ENCODE results near the gene KCNQ1.

KCNQ1 gene

DNA sequence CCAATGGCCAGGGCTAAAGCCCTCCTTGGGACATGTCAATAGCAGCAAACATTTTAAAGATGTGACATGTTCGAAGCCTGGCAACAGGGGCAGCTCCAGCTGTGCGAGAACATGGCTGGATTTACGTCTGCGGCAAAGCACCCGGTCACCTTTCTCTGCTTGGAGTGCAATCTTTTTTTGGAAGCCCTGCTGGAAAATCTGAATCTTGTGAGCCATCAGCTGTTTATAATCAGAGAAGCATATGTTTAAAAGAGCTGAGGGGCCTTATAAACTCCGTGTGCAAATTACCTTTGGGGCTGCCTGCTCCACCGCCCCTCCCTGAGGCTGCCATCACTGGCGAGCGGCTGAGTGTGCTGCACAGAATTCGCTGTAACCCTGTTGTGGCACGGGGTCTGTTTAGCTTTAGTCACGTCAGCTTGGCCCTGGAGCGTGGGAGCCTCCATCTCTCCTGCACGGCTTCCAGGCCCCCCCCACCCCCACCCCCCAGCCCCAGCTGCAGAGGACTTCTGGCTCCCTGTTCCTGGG, 264.0 kb downstream of the KCNQ1 start:
- Histone ChIP-seq H3K36me3 (ENCODE audit: low read depth) (no peaks in the 10 kb centered on the region), H3K4me3 (ENCODE audit: severe bottlenecking) (no peak overlapping the region), H3K4me1 (ENCODE audit: insufficient read depth, poor library complexity, severe bottlenecking) (no peaks in the 10 kb centered on the region), H3K27ac (ENCODE audit: poor library complexity, severe bottlenecking) (no peak overlapping the region), H3K27me3 (ENCODE audit: insufficient read depth, poor library complexity, severe bottlenecking) (no peaks in the 10 kb centered on the region), H3K9me3 (ENCODE audit: severe bottlenecking) (no peaks in the 10 kb centered on the region)
- TF ChIP-seq, protein P1, sequence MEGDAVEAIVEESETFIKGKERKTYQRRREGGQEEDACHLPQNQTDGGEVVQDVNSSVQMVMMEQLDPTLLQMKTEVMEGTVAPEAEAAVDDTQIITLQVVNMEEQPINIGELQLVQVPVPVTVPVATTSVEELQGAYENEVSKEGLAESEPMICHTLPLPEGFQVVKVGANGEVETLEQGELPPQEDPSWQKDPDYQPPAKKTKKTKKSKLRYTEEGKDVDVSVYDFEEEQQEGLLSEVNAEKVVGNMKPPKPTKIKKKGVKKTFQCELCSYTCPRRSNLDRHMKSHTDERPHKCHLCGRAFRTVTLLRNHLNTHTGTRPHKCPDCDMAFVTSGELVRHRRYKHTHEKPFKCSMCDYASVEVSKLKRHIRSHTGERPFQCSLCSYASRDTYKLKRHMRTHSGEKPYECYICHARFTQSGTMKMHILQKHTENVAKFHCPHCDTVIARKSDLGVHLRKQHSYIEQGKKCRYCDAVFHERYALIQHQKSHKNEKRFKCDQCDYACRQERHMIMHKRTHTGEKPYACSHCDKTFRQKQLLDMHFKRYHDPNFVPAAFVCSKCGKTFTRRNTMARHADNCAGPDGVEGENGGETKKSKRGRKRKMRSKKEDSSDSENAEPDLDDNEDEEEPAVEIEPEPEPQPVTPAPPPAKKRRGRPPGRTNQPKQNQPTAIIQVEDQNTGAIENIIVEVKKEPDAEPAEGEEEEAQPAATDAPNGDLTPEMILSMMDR (IDR thresholded peaks at IDR 0.05; ENCODE audit: poor library complexity, severe bottlenecking): no peak
- ATAC-seq (ENCODE audit: low read depth): no peak
- no peak for DNase-seq (ENCODE audit: low spot score)

DNA sequence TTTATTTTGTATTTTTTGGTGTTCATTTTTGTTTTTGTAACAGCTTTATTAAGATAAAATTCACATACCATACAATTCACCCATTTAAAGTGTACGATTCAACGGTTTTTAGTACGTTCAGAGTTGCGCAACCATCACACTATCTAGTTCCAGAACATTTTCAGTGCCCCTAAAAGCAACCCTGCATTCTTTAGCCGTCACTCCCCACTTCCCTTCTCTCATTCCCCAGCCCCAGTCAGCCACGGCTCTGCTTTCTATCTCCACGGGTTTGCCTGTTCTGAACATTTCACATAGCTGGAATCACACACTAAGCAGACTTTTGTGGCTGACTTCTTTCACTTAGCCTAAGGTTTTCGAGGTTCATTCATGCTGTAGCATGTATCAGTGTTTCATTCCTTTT, 264.6 kb downstream of the KCNQ1 start:
- no peak overlapping the region for H3K4me3 ChIP-seq (ENCODE audit: severe bottlenecking)
- H3K36me3 ChIP-seq (ENCODE audit: low read depth): no peaks in the 10 kb centered on the region
- H3K27ac ChIP-seq (ENCODE audit: poor library complexity, severe bottlenecking): no peak overlapping the region
- H3K27me3 ChIP-seq (ENCODE audit: insufficient read depth, poor library complexity, severe bottlenecking): no peaks in the 10 kb centered on the region
- TF ChIP-seq, protein P1 (IDR thresholded peaks at IDR 0.05; ENCODE audit: poor library complexity, severe bottlenecking): no peak
- H3K9me3 ChIP-seq (ENCODE audit: severe bottlenecking): no peaks in the 10 kb centered on the region
- no peak for ATAC-seq (ENCODE audit: low read depth)
- H3K4me1 ChIP-seq (ENCODE audit: insufficient read depth, poor library complexity, severe bottlenecking): no peaks in the 10 kb centered on the region
- no peak for DNase-seq (ENCODE audit: low spot score)

DNA sequence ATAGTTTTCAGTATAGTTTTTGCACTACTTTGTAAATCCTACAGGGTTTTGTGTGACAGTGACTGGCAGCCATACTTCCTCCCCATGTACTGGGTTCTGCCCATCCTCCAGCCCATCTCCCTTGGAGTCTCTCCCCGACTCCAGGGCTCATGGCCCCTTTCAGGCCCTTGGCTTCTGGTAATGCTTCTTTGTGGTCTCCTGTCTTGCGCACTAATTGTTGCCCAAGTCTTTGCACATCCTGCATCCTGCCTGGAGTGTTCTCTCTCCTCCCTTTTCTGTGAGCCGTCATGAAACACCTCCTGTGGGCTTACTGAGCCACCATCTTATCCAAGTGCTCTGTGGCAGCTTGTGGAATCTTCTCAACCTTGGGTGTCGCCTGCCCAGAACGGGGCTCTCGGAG, 266.4 kb downstream of the KCNQ1 start:
- Histone ChIP-seq H3K27ac (ENCODE audit: poor library complexity, severe bottlenecking) (no peak overlapping the region), H3K4me1 (ENCODE audit: insufficient read depth, poor library complexity, severe bottlenecking) (no peaks in the 10 kb centered on the region), H3K36me3 (ENCODE audit: low read depth) (no peaks in the 10 kb centered on the region), H3K4me3 (ENCODE audit: severe bottlenecking) (no peak overlapping the region), H3K27me3 (ENCODE audit: insufficient read depth, poor library complexity, severe bottlenecking) (no peaks in the 10 kb centered on the region), H3K9me3 (ENCODE audit: severe bottlenecking) (no peaks in the 10 kb centered on the region)
- DNase-seq (ENCODE audit: low spot score) (no peak), ATAC-seq (ENCODE audit: low read depth) (no peak)
- TF ChIP-seq, protein P1 (IDR thresholded peaks at IDR 0.05; ENCODE audit: poor library complexity, severe bottlenecking): no peak

DNA sequence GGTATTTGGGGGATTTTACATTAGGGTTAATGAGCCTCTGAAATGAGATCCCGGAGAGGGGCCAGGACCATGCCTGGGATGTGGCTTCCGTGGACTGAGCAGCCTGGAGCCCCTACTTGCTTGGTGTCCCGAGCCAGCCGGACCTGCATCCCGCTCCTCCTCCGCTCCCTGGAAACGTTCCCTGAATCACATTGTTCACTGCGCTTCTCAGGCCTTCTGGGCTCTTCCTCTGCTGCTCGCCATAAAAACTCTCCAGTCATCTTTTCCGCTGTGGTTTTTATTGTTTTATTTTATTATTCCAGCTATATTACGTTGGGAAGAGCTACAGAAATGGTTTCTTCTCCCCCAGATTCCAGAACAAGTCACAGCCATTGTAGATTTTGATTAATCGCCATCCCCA, 268.3 kb downstream of the KCNQ1 start:
- Histone ChIP-seq H3K36me3 (ENCODE audit: low read depth) (no peaks in the 10 kb centered on the region), H3K4me1 (ENCODE audit: insufficient read depth, poor library complexity, severe bottlenecking) (no peaks in the 10 kb centered on the region), H3K4me3 (ENCODE audit: severe bottlenecking) (no peak overlapping the region), H3K9me3 (ENCODE audit: severe bottlenecking) (no peaks in the 10 kb centered on the region), H3K27me3 (ENCODE audit: insufficient read depth, poor library complexity, severe bottlenecking) (no peaks in the 10 kb centered on the region), H3K27ac (ENCODE audit: poor library complexity, severe bottlenecking) (no peak overlapping the region)
- DNase-seq (ENCODE audit: low spot score): no peak
- TF ChIP-seq, protein P1 (IDR thresholded peaks at IDR 0.05; ENCODE audit: poor library complexity, severe bottlenecking): no peak
- ATAC-seq (ENCODE audit: low read depth): no peak

DNA sequence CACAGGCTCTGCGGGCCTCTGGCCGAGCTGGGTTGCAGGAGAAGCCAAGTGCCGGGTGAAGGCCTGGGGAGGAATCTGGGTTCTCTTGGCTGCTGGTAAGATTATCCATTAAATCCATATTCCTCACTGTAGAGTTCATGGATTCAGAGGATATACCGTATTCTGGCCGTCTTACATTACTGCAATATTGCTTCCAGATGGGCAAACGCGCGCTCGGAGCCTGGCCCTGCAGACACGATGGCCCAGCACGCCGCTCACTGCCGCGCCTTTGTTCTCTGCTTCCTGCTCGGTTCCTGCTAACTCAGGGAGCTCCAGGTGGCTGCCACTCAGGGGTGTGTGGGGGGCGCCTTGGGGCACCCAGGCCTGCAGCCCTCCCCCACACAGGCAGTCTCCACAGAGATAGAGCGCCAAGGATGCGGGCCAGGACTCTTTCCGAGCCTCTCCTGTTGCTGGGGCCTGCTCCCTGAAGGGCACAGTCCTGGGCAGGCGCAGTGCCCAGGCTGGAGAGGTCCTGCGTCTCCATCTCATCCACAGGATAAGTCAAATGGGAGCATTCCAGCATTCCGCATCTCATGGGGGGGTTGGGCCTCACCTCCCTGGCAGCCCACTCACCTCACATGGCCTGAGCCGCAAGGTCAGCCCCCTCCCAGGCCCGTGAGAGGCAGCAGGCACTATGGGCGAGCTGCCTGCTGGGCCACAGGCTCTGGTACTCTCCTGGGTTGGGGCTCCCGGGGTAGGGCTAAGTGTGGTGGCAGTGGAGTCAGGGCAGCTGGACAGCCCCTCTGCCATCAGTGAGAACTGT, 269.1 kb downstream of the KCNQ1 start:
- no peaks in the 10 kb centered on the region for H3K27me3 ChIP-seq (ENCODE audit: insufficient read depth, poor library complexity, severe bottlenecking)
- no peaks in the 10 kb centered on the region for H3K9me3 ChIP-seq (ENCODE audit: severe bottlenecking)
- no peak overlapping the region for H3K4me3 ChIP-seq (ENCODE audit: severe bottlenecking)
- ATAC-seq (ENCODE audit: low read depth): no peak
- TF ChIP-seq, protein P1 (IDR thresholded peaks at IDR 0.05; ENCODE audit: poor library complexity, severe bottlenecking): no peak
- no peak for DNase-seq (ENCODE audit: low spot score)
- H3K36me3 ChIP-seq (ENCODE audit: low read depth): no peaks in the 10 kb centered on the region
- H3K4me1 ChIP-seq (ENCODE audit: insufficient read depth, poor library complexity, severe bottlenecking): no peaks in the 10 kb centered on the region
- H3K27ac ChIP-seq (ENCODE audit: poor library complexity, severe bottlenecking): no peak overlapping the region
